Left renal pelvis (tissue), 4 donors: ENCODE data around the gene EXT2. TPM values are rescaled to one million over a fixed set of nuclear protein-coding genes. Genes with fewer than 3 reads are reported as not detected.

ENCODE experiments used
- DNase-seq, 4 donors: peaks; one replicate each; pipeline ENCODE4 v3.0.0-alpha.2; 2013; ENCODE audit warnings: low read depth in 4 of 4, low spot score in 3 of 4
- polyA plus RNA-seq, 4 donors: library from polyadenylated mRNA; unstranded; fragments of 120-200 nt; gene quantifications; one replicate each; pipeline ENCODE4 v1.2.1, GENCODE V29; 2013; ENCODE audit not compliant: insufficient read length in 4 of 4

Gene EXT2
- polyA plus RNA-seq, 4 donors, result 64.3 to 103 (median 74.3) TPM

DNA sequence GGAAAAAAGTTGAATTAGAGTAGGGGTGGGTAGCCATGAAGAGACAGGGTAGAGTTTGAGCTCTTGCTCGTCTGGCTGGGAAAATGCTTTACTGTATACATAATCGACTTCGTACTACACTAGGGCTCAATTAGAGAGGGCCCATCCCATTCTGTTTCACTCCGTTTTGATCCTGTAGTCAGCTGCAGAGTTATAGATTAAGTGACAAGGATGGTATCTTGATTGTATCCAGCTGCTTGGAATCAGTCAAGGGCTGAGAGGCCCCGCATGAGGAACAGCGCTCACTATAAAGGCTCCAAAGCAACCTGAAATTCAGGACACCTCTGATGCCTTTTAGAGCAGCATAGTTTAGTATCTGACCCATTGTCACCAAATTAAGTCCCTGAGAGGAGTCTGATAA is 132.9 kb downstream of the EXT2 start:
- DNase-seq, result no peak

DNA sequence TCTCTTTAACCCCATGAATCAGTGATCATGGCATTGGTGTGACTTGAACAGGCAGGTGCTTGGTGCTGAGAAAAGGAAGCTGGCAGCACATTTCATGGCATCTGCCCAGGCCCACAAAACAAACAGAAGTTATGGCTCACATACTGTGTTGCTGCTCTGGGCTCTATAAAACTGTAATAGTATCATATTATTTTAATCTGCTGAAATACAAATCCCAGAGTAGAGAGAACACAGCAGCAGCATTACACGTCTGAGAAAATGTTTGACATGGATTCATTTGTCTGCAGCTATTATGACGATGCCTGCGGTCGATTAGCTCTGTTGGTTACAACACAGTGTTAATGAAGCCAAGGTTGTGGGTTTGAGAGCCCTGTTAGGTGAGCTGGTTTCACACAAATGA is 133.6 kb downstream of the EXT2 start:
- DNase-seq, result no peak

DNA sequence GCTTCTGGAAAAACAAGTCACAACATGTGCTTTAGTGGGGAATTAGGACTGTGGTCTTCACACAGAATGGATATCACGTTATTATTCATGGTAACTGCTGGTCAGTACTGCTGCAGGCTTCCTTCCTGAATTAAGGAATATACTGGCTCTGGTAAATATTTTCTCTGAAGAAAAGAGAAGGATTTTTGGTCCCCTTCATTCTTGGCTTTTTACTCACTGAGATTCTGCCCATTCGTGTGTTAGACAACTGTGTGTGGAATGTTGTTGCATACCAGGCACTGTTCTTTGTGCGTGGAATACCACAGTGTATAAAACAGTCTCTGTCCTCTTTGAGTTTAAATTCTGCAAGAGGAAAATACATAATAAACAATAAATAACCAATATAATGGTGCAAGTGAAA is 134.1 kb downstream of the EXT2 start:
- no peak for DNase-seq

DNA sequence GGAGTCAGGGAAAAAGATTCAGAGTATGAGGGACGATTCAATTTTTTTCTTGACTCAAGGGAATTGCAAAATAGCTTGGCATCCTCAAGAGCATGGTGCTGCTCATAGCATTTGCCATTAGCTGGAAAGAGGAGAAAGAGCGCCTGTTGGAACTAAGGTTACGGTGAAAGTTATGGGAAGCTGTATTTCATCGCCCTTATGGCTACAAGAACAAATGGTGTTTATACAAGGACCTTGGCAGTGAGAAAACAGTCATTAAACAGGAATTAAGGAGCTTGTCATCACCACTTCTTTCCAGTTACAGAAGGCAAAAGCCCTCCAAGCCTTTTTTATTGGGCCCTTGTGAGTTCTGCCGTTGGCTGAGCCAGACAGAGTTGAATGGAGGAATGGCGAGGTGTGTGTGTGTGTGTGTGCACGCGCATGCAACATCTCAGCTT is 140.3 kb downstream of the EXT2 start:
- DNase-seq, result peak in 3 of 4 donors; percentile 19 to 56 (median 46)

DNA sequence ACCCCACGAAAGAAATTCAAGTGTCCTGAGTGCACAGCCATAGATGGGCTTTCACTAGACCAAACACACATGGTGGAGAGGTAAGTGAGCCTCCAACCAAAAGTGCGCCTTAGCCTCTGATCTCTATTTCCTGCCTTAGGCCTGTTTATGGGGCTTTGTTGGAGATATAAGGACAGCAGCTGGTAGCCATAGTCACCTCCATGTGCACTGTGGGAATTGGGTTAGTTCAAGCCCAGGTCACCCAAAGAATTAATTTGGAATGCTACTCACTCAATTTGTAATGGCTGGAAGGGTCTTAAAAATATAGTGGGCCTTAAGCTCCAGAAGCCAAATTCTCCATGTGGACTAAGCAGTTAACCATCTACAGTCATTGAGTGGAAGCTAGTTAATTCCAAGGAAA is 140.8 kb downstream of the EXT2 start:
- peak in 3 of 4 donors; percentile 22 to 35 (median 25) for DNase-seq

DNA sequence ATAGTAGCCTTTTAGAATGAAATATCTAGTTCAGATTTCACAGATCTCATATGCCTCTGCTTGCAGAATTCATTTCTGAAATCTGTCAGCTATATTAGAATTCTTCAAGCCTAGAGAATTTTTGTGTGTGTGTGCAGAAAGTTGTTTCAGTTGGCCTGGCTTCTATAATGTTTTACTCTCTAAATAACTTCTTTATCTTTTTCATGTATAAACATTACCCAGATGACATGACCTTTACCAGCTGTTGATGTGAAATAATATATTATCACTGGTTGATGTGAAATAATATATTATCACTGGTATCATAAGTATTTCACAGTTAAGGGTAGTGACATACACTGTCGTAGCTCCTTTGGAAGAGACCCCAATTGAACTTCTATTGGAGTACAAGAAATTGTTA is 141.7 kb downstream of the EXT2 start:
- DNase-seq, result no peak

DNA sequence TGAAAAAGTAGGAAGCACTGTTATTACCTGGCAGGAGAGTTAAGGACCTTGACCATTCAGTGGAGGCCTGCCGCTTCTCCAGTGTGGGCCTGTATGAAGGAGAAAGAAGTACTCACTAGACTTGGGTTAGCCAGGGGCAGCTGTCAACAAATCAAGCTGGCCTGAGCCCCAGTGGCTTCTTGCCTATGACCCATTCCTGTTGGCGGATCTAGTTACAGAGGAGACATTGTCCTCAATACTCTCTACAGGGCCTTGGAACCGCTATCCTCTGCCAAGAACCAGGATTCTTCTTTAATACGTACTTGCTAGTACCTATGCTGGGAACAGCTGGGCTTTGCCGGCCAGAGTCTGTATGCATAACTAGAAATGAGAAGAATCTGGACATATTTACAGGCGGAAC is 146.4 kb downstream of the EXT2 start:
- DNase-seq, result no peak

DNA sequence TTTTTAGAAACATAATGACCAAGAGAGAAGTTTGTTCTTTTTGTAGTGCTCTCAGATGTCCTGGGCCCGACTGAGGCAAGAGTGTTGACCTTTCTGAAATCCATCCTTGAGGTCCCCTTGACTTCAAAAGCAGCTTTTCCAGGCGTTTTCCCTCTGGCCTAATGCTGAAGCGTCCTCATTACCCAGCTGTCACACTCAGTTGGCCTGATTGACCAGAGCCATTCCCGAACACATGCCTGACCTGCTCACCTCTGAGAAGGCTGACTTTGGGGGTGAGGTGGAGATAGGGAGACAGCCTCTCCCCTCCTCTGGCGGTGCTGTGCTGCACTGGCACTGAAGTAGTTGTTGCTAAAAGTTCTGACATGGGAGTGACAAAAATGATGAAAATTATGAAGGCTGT is 147.6 kb downstream of the EXT2 start:
- DNase-seq, result no peak

DNA sequence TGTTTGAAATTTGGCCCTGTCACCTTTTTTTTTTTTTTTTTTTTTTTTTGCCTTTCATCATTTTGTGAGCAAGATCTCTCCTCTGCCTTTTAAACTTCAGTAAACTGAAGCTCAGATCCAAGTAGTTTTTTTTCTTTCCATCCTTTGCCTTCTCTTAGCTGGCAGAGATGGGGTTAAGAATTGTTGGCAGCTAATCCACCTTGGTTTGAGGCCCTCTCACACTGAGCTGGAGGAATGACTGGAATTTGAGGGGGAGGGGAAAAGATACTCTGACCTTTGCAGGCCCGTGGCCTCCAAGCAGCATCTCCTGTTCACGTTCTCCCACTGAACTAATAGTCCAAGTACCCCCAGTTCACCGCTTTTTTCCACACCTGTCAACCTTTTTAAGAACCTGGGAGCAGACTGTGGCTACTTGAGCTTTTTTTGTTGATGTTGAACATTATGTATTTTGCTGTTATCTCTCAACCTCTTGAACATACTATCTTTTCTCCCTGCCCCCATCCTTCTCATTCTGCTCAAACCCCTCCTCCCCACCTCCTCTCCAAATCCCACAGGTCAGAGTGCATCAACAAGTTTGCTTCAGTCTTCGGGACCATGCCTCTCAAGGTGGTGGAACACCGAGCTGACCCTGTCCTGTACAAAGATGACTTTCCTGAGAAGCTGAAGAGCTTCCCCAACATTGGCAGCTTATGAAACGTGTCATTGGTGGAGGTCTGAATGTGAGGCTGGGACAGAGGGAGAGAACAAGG is 148.3 kb downstream of the EXT2 start:
- peak; percentile 27 to 56 (median 36) for DNase-seq

DNA sequence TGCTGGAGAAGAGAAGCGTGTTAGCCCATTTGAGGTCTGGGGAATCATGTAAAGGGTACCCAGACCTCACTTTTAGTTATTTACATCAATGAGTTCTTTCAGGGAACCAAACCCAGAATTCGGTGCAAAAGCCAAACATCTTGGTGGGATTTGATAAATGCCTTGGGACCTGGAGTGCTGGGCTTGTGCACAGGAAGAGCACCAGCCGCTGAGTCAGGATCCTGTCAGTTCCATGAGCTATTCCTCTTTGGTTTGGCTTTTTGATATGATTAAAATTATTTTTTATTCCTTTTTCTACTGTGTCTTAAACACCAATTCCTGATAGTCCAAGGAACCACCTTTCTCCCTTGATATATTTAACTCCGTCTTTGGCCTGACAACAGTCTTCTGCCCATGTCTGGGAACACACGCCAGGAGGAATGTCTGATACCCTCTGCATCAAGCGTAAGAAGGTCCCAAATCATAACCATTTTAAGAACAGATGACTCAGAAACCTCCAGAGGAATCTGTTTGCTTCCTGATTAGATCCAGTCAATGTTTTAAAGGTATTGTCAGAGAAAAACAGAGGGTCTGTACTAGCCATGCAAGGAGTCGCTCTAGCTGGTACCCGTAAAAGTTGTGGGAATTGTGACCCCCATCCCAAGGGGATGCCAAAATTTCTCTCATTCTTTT is 149.3 kb downstream of the EXT2 start:
- no peak for DNase-seq

DNA sequence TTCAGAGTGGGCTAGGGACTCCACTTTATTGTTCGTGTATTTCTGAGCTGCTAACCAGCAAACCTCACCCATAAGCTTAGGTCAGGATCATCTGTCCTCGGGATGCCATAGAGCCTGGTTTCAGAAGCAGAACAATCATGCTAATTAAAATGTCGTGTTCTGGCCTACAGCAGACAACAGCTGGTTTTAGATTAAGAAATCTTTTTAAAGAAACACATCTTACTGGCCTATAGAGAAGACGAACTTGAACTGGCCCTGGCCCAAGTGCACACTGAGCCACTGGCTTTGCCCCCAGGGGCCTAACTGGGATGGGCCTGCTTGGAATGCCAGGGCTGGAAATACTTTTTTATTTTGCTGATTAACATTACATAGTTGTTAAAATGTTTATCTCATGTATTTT is 151.2 kb downstream of the EXT2 start:
- no peak for DNase-seq

DNA sequence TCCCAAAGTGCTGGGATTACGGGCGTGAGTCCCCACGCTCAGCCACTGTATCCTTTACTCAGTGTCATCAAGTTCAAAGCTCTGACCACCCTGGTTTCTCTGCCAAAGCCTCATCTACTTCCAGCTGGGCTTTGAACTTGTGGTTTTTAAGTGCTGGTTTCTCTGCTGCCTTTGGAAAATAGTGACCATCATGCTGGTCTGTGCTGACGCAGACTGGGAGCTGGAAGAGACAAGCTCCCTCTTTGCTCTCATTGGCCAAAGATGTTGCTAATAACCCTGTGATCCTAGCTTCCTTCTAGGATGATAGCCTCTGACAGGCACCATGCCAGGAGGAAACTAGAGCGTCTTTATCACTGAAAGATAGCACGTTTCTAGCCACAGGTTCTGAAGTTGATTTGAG is 152.0 kb downstream of the EXT2 start:
- no peak for DNase-seq

DNA sequence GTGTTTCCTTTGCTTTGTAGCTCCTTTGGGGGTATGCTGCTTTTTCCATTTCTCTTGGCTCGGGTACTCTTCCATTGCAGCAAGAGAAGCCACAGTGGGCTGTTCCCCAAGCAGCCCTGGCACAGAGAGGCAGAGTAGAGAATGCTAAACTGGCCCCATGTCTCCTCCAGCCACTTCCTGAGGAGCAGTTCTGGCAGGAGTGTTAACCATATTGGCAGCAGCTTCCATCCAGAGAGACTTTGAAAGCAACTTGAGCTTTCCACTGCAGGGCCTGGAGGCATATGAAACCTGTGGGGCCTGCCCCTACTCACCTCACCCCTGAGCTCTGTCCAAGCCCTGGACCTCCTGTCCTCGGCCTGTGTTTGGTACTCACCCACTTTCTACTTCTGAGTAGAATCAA is 152.6 kb downstream of the EXT2 start:
- DNase-seq, result no peak

DNA sequence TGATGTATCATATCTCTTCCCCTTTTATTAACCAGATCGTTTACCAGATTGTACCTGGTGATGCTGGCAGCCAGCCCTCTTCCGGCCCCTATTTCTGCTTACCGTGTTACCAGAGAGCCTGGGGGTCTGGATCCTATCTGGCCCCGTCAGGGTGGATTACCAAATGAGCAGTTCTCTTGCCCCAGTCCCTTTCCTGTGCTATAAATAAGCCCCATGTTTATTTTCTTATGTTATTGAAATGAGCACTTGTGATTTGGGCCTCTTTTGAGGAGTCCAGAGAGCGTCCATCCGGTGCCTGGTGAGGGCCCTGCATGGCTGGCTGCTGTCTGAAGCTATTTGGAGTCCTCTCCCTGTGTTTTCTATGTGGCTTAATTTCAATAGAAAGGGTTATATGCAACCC is 154.9 kb downstream of the EXT2 start:
- DNase-seq, result no peak

DNA sequence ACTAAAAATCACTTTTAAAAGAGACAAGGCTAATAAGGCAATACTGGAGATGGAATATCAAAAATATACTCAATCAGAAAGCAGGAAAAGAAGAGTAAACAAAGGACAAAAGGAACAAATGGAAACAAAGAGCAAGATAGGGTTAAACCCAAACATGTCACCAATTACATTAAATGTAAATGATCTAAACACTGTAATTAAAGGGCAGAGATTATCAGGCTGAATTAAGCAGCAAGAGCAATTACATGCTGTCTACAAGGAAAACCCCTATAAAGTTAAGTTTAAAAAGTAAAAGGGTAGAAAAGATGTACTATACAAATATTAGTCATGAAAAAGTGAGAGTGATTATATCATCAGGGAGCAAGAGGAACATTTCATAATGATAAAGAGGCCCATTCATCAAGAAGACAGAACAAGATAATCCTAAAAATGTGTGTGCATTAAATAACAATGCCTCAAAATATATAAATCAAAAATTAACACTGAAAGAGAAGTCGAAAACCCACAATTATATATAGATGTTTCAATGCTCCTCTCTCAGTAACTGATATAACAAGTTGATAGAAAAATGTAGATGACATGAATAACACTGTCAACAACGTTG is 157.6 kb downstream of the EXT2 start:
- no peak for DNase-seq

DNA sequence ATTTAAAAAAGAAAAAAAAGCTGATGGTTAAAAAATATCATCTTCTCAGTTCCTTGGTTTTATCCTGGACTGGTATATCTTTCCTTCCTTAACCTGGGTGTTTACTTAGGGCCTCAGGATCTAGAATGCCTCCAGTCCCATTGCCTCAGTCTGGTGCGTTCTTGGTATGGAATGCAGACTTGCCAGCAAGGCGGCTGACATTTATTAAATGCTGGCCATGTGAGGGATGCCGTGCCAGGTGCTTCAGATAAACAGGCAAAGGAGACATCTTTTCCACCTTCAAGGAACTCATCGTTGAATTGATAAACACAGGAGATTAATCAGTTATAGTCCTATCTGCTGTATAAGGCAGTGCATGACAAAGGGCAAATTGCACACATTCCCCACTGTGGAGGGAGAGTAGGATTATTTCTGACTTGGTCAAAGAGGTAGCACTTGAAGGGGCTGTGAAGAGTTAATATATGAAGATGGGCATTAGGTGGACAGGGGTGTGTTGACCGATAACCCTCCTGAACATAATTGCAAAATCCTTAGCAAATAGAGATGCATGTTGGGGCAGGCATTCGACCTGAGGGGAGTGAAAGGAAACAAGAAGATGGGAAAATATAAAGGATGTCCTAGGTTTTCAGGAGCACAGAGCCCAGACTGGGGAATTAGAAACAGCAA is 160.1 kb downstream of the EXT2 start:
- no peak for DNase-seq

DNA sequence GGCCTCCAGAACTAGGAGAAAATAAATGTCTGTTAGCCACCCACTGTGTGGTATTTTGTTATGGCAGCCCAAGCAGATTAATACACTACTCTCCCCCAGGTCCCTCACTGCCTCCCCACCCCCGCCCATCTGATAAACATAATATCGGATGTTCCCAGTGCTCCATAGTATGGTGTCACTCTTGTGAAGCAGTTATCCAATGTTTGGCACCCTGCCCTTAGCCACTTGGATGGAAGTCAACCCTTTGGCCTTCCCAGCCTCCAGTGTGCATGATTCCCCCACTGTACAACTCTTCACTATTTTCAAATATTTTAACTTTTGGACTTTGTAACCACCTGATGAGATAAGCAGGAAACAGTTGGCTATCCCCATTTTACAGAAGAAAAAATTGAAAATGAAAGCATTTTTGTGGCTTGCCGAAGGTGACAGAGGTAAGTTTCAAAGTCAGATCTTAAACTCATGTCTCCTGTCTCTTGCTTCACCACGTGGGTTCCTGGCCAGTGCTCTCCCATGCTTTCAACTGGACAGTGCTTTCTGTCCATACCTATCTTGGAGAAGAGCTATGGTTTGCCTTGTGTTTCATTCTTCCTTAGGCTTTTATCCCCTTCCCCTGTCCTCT is 161.3 kb downstream of the EXT2 start:
- DNase-seq, result no peak

DNA sequence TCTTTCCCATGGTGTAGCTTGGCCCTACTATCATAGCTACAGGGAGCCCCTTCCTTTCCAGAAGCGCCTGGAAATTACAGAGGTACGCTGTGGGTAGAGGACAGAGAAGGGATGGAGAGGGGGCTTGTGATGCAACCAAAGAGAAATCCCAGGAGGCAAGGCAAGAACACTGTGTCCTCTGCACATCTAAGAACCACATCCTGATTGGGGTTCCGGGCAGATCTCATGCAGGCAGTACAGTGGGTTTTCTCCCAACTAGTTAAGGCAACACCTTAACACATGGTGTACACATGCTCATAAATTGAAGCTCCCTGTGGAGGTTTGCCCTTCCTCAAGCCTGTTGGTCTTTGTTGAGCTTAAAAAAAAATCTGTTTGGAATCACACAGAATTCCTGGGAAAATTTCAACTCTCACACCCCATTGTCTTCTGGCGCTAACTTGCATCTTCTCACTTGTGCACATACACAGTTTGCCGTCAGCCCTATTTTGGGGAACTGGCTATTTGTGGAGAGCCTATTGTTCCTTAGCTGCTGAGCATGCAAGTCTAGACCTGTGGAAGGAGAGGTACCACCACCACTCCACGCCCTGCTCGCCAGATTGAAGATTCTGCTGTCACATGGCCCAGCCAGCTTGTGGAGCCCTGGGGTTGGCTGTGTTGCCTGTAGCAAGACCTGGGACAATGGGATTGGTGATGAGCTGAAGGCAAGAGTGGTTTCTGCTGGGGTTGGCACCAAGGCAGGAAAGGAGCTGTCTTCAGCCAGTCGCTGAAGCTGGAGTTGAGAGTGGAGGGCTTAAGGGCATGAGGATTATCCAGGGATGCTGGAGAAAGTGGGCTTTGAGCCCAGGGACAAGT is 162.1 kb downstream of the EXT2 start:
- no peak for DNase-seq

DNA sequence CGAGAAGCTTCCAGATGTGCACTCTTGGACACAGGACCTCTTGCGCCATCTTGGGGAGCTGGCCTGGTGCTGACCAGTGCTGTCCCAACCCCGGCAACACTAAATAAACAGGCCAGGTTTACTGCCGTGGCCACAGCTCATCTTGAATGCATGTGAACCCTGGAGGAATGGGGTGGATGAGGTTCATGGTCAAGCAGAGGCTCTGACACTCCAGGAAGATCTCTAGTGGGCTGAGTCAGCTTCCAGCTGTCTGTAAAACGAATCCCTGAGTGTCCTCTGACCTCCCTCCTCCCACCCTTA is 162.7 kb downstream of the EXT2 start:
- no peak for DNase-seq

DNA sequence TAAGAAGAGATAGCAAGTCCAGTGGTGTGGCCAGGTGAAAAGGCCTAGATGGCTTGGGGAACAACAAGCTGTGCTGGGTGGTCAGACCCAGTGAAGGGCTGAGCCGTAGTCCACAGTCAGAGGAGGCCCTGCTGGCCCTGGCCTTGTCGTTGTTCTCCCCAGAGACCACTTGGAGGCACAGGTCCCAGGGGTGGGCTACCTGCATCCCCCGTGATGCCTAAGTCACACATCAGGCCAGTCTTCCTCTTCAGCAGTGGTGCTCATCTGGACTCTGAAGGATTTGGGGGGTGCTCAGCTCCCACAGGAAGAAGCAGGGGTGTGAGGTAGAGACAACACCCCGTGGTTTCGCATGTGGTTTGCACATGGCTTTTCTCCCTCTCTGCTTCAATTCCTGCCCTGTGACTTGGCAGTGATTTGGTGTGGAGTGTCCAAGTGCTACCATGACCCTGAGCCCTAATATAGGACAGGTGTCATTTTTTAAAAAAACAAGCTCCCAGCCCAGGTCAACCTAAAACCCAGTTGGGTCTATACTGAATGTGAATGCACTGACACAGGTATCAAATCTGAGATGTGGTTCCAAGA is 163.5 kb downstream of the EXT2 start:
- DNase-seq, result no peak
